ENCODE data around the gene CPZ. TPM values are rescaled to one million over a fixed set of nuclear protein-coding genes. Genes with fewer than 3 reads are reported as not detected.

The CPZ gene
- total and polyA plus RNA-seq, 8 donors: 0.09 to 0.86 (median 0.23) TPM

- Histone ChIP-seq H3K4me1 (no peaks in the 10 kb centered on the region), H3K27me3 (peaks cover 0 to 12% (median 0%) of the 10 kb centered on the region in 4 donors), H3K36me3 (no peaks in the 10 kb centered on the region), H3K4me3 (no peak overlapping the region), H3K27ac (no peak overlapping the region), H3K9me3 (no peaks in the 10 kb centered on the region)
- TF ChIP-seq, protein P1, sequence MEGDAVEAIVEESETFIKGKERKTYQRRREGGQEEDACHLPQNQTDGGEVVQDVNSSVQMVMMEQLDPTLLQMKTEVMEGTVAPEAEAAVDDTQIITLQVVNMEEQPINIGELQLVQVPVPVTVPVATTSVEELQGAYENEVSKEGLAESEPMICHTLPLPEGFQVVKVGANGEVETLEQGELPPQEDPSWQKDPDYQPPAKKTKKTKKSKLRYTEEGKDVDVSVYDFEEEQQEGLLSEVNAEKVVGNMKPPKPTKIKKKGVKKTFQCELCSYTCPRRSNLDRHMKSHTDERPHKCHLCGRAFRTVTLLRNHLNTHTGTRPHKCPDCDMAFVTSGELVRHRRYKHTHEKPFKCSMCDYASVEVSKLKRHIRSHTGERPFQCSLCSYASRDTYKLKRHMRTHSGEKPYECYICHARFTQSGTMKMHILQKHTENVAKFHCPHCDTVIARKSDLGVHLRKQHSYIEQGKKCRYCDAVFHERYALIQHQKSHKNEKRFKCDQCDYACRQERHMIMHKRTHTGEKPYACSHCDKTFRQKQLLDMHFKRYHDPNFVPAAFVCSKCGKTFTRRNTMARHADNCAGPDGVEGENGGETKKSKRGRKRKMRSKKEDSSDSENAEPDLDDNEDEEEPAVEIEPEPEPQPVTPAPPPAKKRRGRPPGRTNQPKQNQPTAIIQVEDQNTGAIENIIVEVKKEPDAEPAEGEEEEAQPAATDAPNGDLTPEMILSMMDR (IDR thresholded peaks at IDR 0.05): no peak
- intact Hi-C loops (cut with DNase I): loop anchor here in 1 of 3 donors (5.0 kb wide), 1 partner anchor 116 kb away; no protein-coding TSS in a partner anchor
- 64 to 71% methylated on average over 2 of the region's 2 CpGs for WGBS, 2 donors
- DNase-seq (no peak), ATAC-seq (no peak), FAIRE-seq (no peak)
Measured at GRCh38 chr4:8588196-8588470, 4.4 kb upstream of the CPZ start.

GRCh38 chr4:8589336-8589735 lies 3.2 kb upstream of the CPZ start:
- peaks cover 0 to 17% (median 0%) of the 10 kb centered on the region in 4 donors for H3K27me3 ChIP-seq
- FAIRE-seq: no peak
- ATAC-seq: no peak
- intact Hi-C loops (cut with DNase I): loop anchor here in 1 of 3 donors (5.0 kb wide), 1 partner anchor 117 kb away; no protein-coding TSS in a partner anchor
- 60 to 73% methylated on average over 10 of the region's 10 CpGs for WGBS, 2 donors
- peak in 1 of 6 donors; percentile 35 for DNase-seq
- no peak overlapping the region for H3K4me3 ChIP-seq
- TF ChIP-seq, protein P1 (IDR thresholded peaks at IDR 0.05): no peak
- no peaks in the 10 kb centered on the region for H3K9me3 ChIP-seq
- no peaks in the 10 kb centered on the region for H3K4me1 ChIP-seq
- no peaks in the 10 kb centered on the region for H3K36me3 ChIP-seq
- H3K27ac ChIP-seq: no peak overlapping the region

- H3K27me3 ChIP-seq: peaks cover 0 to 17% (median 0%) of the 10 kb centered on the region in 4 donors
- ATAC-seq (no peak), FAIRE-seq (no peak), DNase-seq (peak in 1 of 6 donors; percentile 19)
- no peaks in the 10 kb centered on the region for H3K4me1 ChIP-seq
- intact Hi-C loops (cut with DNase I): loop anchor here in 2 of 3 donors (5.0 to 10.0 kb wide), 2 partner anchors 115 to 118 kb away; no protein-coding TSS in a partner anchor
- WGBS, 2 donors: 46 to 50% methylated on average over 11 of the region's 11 CpGs
- TF ChIP-seq, protein P1 (IDR thresholded peaks at IDR 0.05): no peak
- no peaks in the 10 kb centered on the region for H3K36me3 ChIP-seq
- H3K4me3 ChIP-seq: no peak overlapping the region
- no peaks in the 10 kb centered on the region for H3K9me3 ChIP-seq
- H3K27ac ChIP-seq: no peak overlapping the region
Measured at GRCh38 chr4:8589823-8590545, 2.6 kb upstream of the CPZ start.

DNA sequence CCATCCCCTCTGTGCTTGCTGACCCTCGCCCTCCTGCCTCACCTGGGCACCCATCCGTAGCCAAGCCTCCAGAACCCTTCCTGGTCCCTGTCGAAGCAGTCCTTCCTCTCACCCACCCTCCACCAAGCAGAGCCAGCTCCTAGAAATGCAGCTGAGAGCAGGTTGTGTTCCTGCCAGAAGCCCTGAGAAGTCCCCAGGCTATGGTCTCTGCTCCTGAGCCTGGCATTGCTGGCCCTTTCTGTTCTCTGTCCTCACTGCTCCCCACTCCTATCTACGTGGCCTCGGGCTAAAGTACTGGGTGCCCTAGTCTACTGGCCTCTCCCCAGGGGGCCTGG lies 2.1 kb upstream of the CPZ start:
- H3K27ac ChIP-seq: no peak overlapping the region

More for the DNA sequence above, 2.1 kb upstream of the CPZ start:
- TF ChIP-seq, protein P1 (IDR thresholded peaks at IDR 0.05): no peak
- 56 to 67% methylated on average over 5 of the region's 5 CpGs for WGBS, 2 donors
- Histone ChIP-seq H3K9me3 (no peaks in the 10 kb centered on the region), H3K27me3 (peaks cover 0 to 17% (median 0%) of the 10 kb centered on the region in 4 donors), H3K36me3 (no peaks in the 10 kb centered on the region), H3K4me1 (no peaks in the 10 kb centered on the region), H3K4me3 (no peak overlapping the region)
- DNase-seq: peak in 1 of 6 donors; percentile 11
- intact Hi-C loops (cut with DNase I): loop anchor here in 1 of 3 donors (10.0 kb wide), 1 partner anchor 116 kb away; no protein-coding TSS in a partner anchor
- no peak for FAIRE-seq
- ATAC-seq: no peak

Measured in pancreas (tissue), 10 donors.